ENCODE measurements around the gene PIP4K2A. TPM values are rescaled to one million over a fixed set of nuclear protein-coding genes. Genes with fewer than 3 reads are reported as not detected.
"Not testable (repeated sequence)": the region's sequence is repeated elsewhere in the genome, so short reads cannot be mapped to it uniquely, and the experiment has no call there.

Gene PIP4K2A
- total RNA-seq, 3 donors from 2014 or later (not counting 1 experiment from before 2014, with no cell fraction given): 311 to 423 (median 405) TPM

GRCh38 chr10:22722626-22723169 is 8.3 kb upstream of the PIP4K2A start:
- intact Hi-C loops (cut with micrococcal nuclease): no loop called here
- Histone ChIP-seq H3K9me3 (ENCODE audit: control insufficient read depth, insufficient read depth, low read length) (no peaks in the 10 kb centered on the region), H3K4me3 (ENCODE audit: low read length) (no peak overlapping the region), H3K36me3 (ENCODE audit: control insufficient read depth, insufficient read depth, low read length) (no peaks in the 10 kb centered on the region), H3K4me1 (ENCODE audit: control insufficient read depth, insufficient read depth, low read length) (peaks cover 8% of the 10 kb centered on the region), H3K27me3 (ENCODE audit: control insufficient read depth, insufficient read depth, low read length) (no peaks in the 10 kb centered on the region), H3K27ac (ENCODE audit: low read length) (no peak overlapping the region)
- H3K4me3 Mint-ChIP-seq: no peak overlapping the region
- H3K4me1 Mint-ChIP-seq: peaks cover 10 to 16% of the 10 kb centered on the region in 2 donors
- ATAC-seq (no peak), DNase-seq (no peak)
- WGBS (ENCODE audit: insufficient coverage): 97% methylated on average over 4 of the region's 4 CpGs
- no peak for TF ChIP-seq CTCF (IDR thresholded peaks at IDR 0.05)
- peaks cover 0 to 2% of the 10 kb centered on the region in 2 donors for H3K27me3 Mint-ChIP-seq (ENCODE audit: low read depth in 2 of 2)
- H3K36me3 Mint-ChIP-seq: no peaks in the 10 kb centered on the region
- no peaks in the 10 kb centered on the region for H3K9me3 Mint-ChIP-seq
- H3K27ac Mint-ChIP-seq: no peak overlapping the region

DNA sequence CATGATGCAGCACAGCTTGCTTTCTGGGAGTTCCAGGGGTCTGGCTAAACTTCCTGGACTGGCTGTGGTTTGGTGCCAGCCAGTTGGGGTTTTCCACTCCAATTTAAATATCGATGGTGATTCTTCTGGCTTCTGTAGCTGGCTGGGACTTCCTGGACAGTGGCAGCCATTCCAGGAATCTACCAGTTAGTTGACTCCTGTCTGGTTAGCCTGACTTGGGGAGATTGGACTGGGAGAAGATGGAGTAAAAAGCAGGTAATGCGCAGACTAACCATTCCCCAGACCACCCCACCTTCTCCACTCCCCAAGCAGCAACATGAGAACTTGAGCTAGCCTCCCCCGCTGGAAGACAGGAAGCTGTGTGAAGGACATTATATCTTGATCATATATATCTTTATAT is 6.3 kb upstream of the PIP4K2A start:
- no peak for ATAC-seq
- no peaks in the 10 kb centered on the region for H3K27me3 ChIP-seq (ENCODE audit: control insufficient read depth, insufficient read depth, low read length)

GRCh38 chr10:22719406-22720042 is 5.1 kb upstream of the PIP4K2A start:
- no peak overlapping the region for H3K27ac ChIP-seq (ENCODE audit: low read length)
- no peaks in the 10 kb centered on the region for H3K9me3 ChIP-seq (ENCODE audit: control insufficient read depth, insufficient read depth, low read length)
- no peak overlapping the region for H3K4me3 ChIP-seq (ENCODE audit: low read length)
- no peak for TF ChIP-seq CTCF (IDR thresholded peaks at IDR 0.05)
- Mint-ChIP-seq H3K27ac (no peak overlapping the region), H3K4me3 (no peak overlapping the region), H3K9me3 (no peaks in the 10 kb centered on the region), H3K27me3 (ENCODE audit: low read depth in 2 of 2) (no peaks in the 10 kb centered on the region), H3K36me3 (no peaks in the 10 kb centered on the region), H3K4me1 (peaks cover 7 to 16% of the 10 kb centered on the region in 2 donors)
- H3K4me1 ChIP-seq (ENCODE audit: control insufficient read depth, insufficient read depth, low read length): peaks cover 13% of the 10 kb centered on the region
- ATAC-seq (no peak), DNase-seq (no peak)
- no peaks in the 10 kb centered on the region for H3K27me3 ChIP-seq (ENCODE audit: control insufficient read depth, insufficient read depth, low read length)
- intact Hi-C loops (cut with micrococcal nuclease): loop anchor here (10.0 kb wide), 2 partner anchors 215 to 395 kb away; partner anchors contain the start of gene BMI1
- WGBS (ENCODE audit: insufficient coverage): 91% methylated on average over 2 of the region's 3 CpGs
- H3K36me3 ChIP-seq (ENCODE audit: control insufficient read depth, insufficient read depth, low read length): no peaks in the 10 kb centered on the region

More for the DNA sequence above, 6.3 kb upstream of the PIP4K2A start:
- no peak for TF ChIP-seq CTCF (IDR thresholded peaks at IDR 0.05)
- H3K27ac ChIP-seq (ENCODE audit: low read length): no peak overlapping the region
- H3K4me1 ChIP-seq (ENCODE audit: control insufficient read depth, insufficient read depth, low read length): peaks cover 5% of the 10 kb centered on the region
- H3K36me3 ChIP-seq (ENCODE audit: control insufficient read depth, insufficient read depth, low read length): no peaks in the 10 kb centered on the region
- H3K4me1 Mint-ChIP-seq: peaks cover 0 to 8% of the 10 kb centered on the region in 2 donors
- peaks cover 0 to 2% of the 10 kb centered on the region in 2 donors for H3K27me3 Mint-ChIP-seq (ENCODE audit: low read depth in 2 of 2)
- no peak overlapping the region for H3K4me3 Mint-ChIP-seq
- DNase-seq: no peak
- intact Hi-C loops (cut with micrococcal nuclease): no loop called here
- WGBS (ENCODE audit: insufficient coverage): 33% methylated on average over 1 of the region's 3 CpGs
- H3K4me3 ChIP-seq (ENCODE audit: low read length): no peak overlapping the region
- no peaks in the 10 kb centered on the region for H3K9me3 Mint-ChIP-seq
- no peaks in the 10 kb centered on the region for H3K9me3 ChIP-seq (ENCODE audit: control insufficient read depth, insufficient read depth, low read length)
- H3K36me3 Mint-ChIP-seq: no peaks in the 10 kb centered on the region
- H3K27ac Mint-ChIP-seq: no peak overlapping the region

GRCh38 chr10:22718659-22719058 is 4.3 kb upstream of the PIP4K2A start:
- H3K36me3 Mint-ChIP-seq; H3K9me3 Mint-ChIP-seq; ATAC-seq; H3K4me3 ChIP-seq (ENCODE audit: low read length); H3K36me3 ChIP-seq (ENCODE audit: control insufficient read depth, insufficient read depth, low read length); H3K27ac ChIP-seq (ENCODE audit: low read length); H3K27me3 ChIP-seq (ENCODE audit: control insufficient read depth, insufficient read depth, low read length); DNase-seq; H3K9me3 ChIP-seq (ENCODE audit: control insufficient read depth, insufficient read depth, low read length); H3K4me3 Mint-ChIP-seq; H3K27ac Mint-ChIP-seq; H3K27me3 Mint-ChIP-seq (ENCODE audit: low read depth in 2 of 2): not testable (repeated sequence)
- 94% methylated on average over 3 of the region's 3 CpGs for WGBS (ENCODE audit: insufficient coverage)
- H3K4me1 ChIP-seq (ENCODE audit: control insufficient read depth, insufficient read depth, low read length): peaks cover 13% of the 10 kb centered on the region
- H3K4me1 Mint-ChIP-seq: peaks cover 7 to 15% of the 10 kb centered on the region in 2 donors
- intact Hi-C loops (cut with micrococcal nuclease): loop anchor here (10.0 kb wide), 2 partner anchors 214 to 394 kb away; partner anchors contain the start of gene BMI1

Data from natural killer cell (primary cell).